Esophagus muscularis mucosa (tissue), 3 donors: Measurements from ENCODE around the gene MRPL38.

Source experiments
- CTCF ChIP-seq, 3 experiments: fragments of 200-600 bp in 2 of 3; fragments of 450-650 bp in 1 of 3; sonication (generic) in 2 of 3; IDR thresholded peaks; one replicate each; pipeline ENCODE4 v1.5.1; 2017 to 2019; ENCODE audit warnings: antibody characterized with exemption in 3 of 3, mild to moderate bottlenecking in 2 of 3, moderate library complexity in 1 of 3
- POLR2A ChIP-seq: fragments of 450-650 bp; IDR thresholded peaks from one replicate; pipeline ENCODE4 v1.6.1; 2017; ENCODE audit warnings: antibody characterized with exemption, moderate library complexity, mild to moderate bottlenecking, low read depth

GRCh38 chr17:75873587-75874322 is 30.9 kb downstream of the MRPL38 start:
- TF ChIP-seq CTCF (IDR thresholded peaks at IDR 0.05) (no peak), POLR2A (no peak)
